Measurements from ENCODE around the gene SGK2.

DNA sequence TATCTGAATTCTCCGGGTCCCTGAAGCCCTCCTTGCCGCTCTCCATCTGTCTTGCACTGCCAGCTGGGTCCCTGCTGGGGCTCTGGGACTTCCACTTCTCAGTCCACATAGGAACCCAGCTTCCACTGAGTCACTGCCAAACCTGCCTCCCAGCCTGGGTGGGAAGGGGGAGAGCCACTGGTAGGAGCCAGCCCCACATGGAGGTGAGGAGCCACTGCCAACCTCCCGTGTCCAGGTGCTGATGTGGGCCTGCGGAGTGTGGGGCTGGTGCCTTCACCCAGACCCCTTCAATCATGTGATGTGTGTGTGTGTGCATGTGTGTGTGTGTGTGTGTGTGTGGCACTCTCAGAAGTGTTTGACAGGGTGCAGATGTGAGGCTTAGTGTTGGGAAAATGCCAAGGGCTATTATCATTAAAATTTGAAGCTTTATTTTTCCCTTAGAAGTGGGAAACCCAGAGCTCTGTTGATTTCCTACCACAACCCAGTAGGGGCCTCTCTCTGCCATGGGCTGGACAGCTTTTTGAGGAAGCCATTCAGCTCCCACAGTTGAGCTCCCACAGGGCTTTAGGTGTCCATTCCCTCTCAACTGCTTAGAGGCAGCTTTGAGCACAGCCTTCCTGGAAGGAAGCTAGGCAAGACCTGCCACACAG, 9.3 kb upstream of the SGK2 start:
- TF ChIP-seq POLR2AphosphoS5 (IDR thresholded peaks at IDR 0.05; ENCODE audit: low read depth, low read length), result no peak
- no peak for TF ChIP-seq TAF1 (IDR thresholded peaks at IDR 0.05; ENCODE audit: borderline replicate concordance, insufficient read depth, low read length)
